NOMO-1 treated with DMSO at 0.1 percent for 48 hours (cell line): ENCODE data around the gene SLC38A7.
"Not testable (repeated sequence)": the region's sequence is repeated elsewhere in the genome, so short reads cannot be mapped to it uniquely, and the experiment has no call there.

Experiments
- DNase-seq: peaks from one replicate; lab custom pipeline; 2025; ENCODE audit not compliant: unreplicated experiment; lab: John Stamatoyannopoulos, UW

SLC38A7 gene

GRCh38 chr16:58684354-58685083, at the start of gene SLC38A7:
SLC38A7 (minus strand) TSS chr16:58684770; CDS start chr16:58680126, 4,644 bp downstream.
- DNase-seq = peak; percentile 41

- peak; percentile 83 for DNase-seq
Observed at GRCh38 chr16:58733671-58734458, 49.3 kb upstream of the SLC38A7 start, which contains the start of gene GOT2. GOT2 (minus strand) TSS chr16:58734316; CDS start chr16:58734228, 88 bp downstream.

GRCh38 chr16:58733248-58733670, 48.7 kb upstream of the SLC38A7 start:
- peak; percentile 4 for DNase-seq

GRCh38 chr16:58732545-58733247, 48.1 kb upstream of the SLC38A7 start:
- no peak for DNase-seq

- DNase-seq = no peak
Observed at GRCh38 chr16:58730724-58731370, 46.3 kb upstream of the SLC38A7 start.

GRCh38 chr16:58727796-58728568, 43.4 kb upstream of the SLC38A7 start:
- DNase-seq = no peak

- no peak for DNase-seq
Observed at GRCh38 chr16:58727028-58727781, 42.6 kb upstream of the SLC38A7 start.

- no peak for DNase-seq
Observed at GRCh38 chr16:58723109-58723508, 38.5 kb upstream of the SLC38A7 start.

GRCh38 chr16:58717994-58718393, 33.4 kb upstream of the SLC38A7 start:
- no peak for DNase-seq

- no peak for DNase-seq
Observed at GRCh38 chr16:58716468-58716867, 31.9 kb upstream of the SLC38A7 start.

- DNase-seq = no peak
Observed at GRCh38 chr16:58713742-58714141, 29.2 kb upstream of the SLC38A7 start.

- DNase-seq = no peak
Observed at GRCh38 chr16:58709333-58709732, 24.8 kb upstream of the SLC38A7 start.

GRCh38 chr16:58699151-58699550, 14.6 kb upstream of the SLC38A7 start:
- peak; percentile 92 for DNase-seq

GRCh38 chr16:58695368-58695767, 10.8 kb upstream of the SLC38A7 start:
- no peak for DNase-seq

- DNase-seq = no peak
Observed at GRCh38 chr16:58692450-58692849, 7.9 kb upstream of the SLC38A7 start.

GRCh38 chr16:58686985-58687706, 2.6 kb upstream of the SLC38A7 start:
- DNase-seq = not testable (repeated sequence)

GRCh38 chr16:58685084-58685449, 497 bp upstream of the SLC38A7 start:
- no peak for DNase-seq

- DNase-seq = no peak
Observed at GRCh38 chr16:58684001-58684353, 593 bp downstream of the SLC38A7 start.

GRCh38 chr16:58679763-58680162, 4.8 kb downstream of the SLC38A7 start:
- no peak for DNase-seq
